Stomach (tissue), 9 donors: ENCODE results near the gene GYG2. TPM values are rescaled to one million over a fixed set of nuclear protein-coding genes. Genes with fewer than 3 reads are reported as not detected.

Experiments used
- DNase-seq, 2 donors: peaks; one replicate each; pipeline versions ENCODE4 v3.0.0 to v3.0.0-alpha.2; 2013 to 2019
- H3K27ac ChIP-seq, 5 donors: fragments of 200-600 bp in 4 of 5; sonication (generic) in 4 of 5; one replicate each; pipeline ENCODE4 v1.5.1; 2013 to 2019; ENCODE audit warnings: mild to moderate bottlenecking in 1 of 5, moderate library complexity in 1 of 5
- H3K27me3 ChIP-seq, 3 donors: fragments of 200-600 bp; sonication (generic); one replicate each; pipeline ENCODE4 v1.5.1; 2017 to 2019; ENCODE audit warnings: mixed run types in 1 of 3
- H3K36me3 ChIP-seq, 4 donors: fragments of 200-600 bp; sonication (generic); 1 replicate in 3 of 4; 2 replicates in 1 of 4; pipeline ENCODE4 v1.5.1; 2016 to 2019
- H3K4me1 ChIP-seq, 4 donors: fragments of 200-600 bp; sonication (generic); one replicate each; pipeline ENCODE4 v1.5.1; 2016 to 2019
- H3K4me3 ChIP-seq, 4 donors: fragments of 200-600 bp; sonication (generic) in 3 of 4; one replicate each; pipeline ENCODE4 v1.5.1; 2016 to 2019; ENCODE audit warnings: mild to moderate bottlenecking in 1 of 4
- H3K9me3 ChIP-seq, 4 donors: fragments of 200-600 bp; sonication (generic); one replicate each; pipeline ENCODE4 v1.5.1; 2016 to 2019
- CTCF ChIP-seq, 7 experiments: fragments of 450-650 bp in 4 of 7; fragments of 200-600 bp in 3 of 7; sonication (generic) in 3 of 7; IDR thresholded peaks; one replicate each; pipeline ENCODE4 v1.5.1; 2016 to 2019; ENCODE audit warnings: antibody characterized with exemption in 7 of 7, control low read depth in 2 of 7, mild to moderate bottlenecking in 1 of 7
- EP300 ChIP-seq: sonication (generic); formaldehyde crosslinking; IDR thresholded peaks from one replicate; pipeline ENCODE4 v1.6.1; 2017; ENCODE audit warnings: antibody characterized with exemption
- POLR2A ChIP-seq, 4 donors: fragments of 450-650 bp; IDR thresholded peaks; one replicate each; pipeline ENCODE4 v1.6.1; 2016; ENCODE audit warnings: antibody characterized with exemption in 4 of 4, control low read depth in 2 of 4, mild to moderate bottlenecking in 1 of 4, moderate library complexity in 1 of 4
- POLR2AphosphoS5 ChIP-seq, 3 donors: sonication (generic); formaldehyde crosslinking; IDR thresholded peaks; one replicate each; pipeline ENCODE4 v1.6.1; 2016; ENCODE audit warnings: antibody characterized with exemption in 3 of 3
- WGBS, 5 donors: extraction: QIAGEN DNeasy Blood & Tissue Kit in 3 of 5; methylation state at CpG; one replicate each; pipeline versions ENCODE4 v1.1.5 to v1.1.7; 2013 to 2018; 5-methylcytosine and 5-hydroxymethylcytosine counted together
- intact Hi-C: fragments of 100-400 bp; cut with DNase I; formaldehyde crosslinking; loops from one replicate; pipeline ENCODE4 v1.15.1; 2023; ENCODE audit warnings: low total_unique reads
- polyA plus RNA-seq, 3 donors: library from polyadenylated mRNA; stranded (reverse); fragments of 200-250 nt; gene quantifications; one replicate each; pipeline ENCODE4 v1.2.3, GENCODE V29; 2013
- total RNA-seq, 5 donors: library from RNA; depleted of rRNA; stranded (reverse); fragments of >200 nt; gene quantifications; one replicate each; pipeline versions ENCODE4 v1.1.0 to v1.2.3, GENCODE V29; 2014 to 2016
- donor health status: healthy with polysubstance abuse.
- donor health status: Bipolar disorder and iron deficiency.
- donor health status: healthy.

The GYG2 gene
- total and polyA plus RNA-seq, 8 donors: 2.2 to 6.2 (median 5.5) TPM

GRCh38 chrX:2855761-2856160 lies 27.0 kb downstream of the GYG2 start:
- 92 to 100% (median 96%) methylated on average over 2 of the region's 2 CpGs for WGBS, 5 donors
- Histone ChIP-seq H3K4me1 (no peaks in the 10 kb centered on the region), H3K4me3 (no peak overlapping the region), H3K36me3 (peaks cover 0 to 20% (median 5%) of the 10 kb centered on the region in 4 donors), H3K9me3 (no peaks in the 10 kb centered on the region), H3K27ac (no peak overlapping the region), H3K27me3 (no peaks in the 10 kb centered on the region)
- no peak for DNase-seq
- TF ChIP-seq POLR2AphosphoS5 (IDR thresholded peaks at IDR 0.05) (no peak), EP300 (no peak), CTCF (IDR thresholded peaks at IDR 0.05) (no peak), POLR2A (IDR thresholded peaks at IDR 0.05) (no peak)
- intact Hi-C loops: no loop called here

- no peak overlapping the region for H3K4me3 ChIP-seq
- no peaks in the 10 kb centered on the region for H3K4me1 ChIP-seq
- no peaks in the 10 kb centered on the region for H3K27me3 ChIP-seq
- WGBS, 5 donors: 80 to 90% (median 81%) methylated on average over 3 of the region's 3 CpGs
- TF ChIP-seq EP300 (no peak), POLR2A (IDR thresholded peaks at IDR 0.05) (no peak), CTCF (IDR thresholded peaks at IDR 0.05) (no peak), POLR2AphosphoS5 (IDR thresholded peaks at IDR 0.05) (no peak)
- no peaks in the 10 kb centered on the region for H3K9me3 ChIP-seq
- no peak overlapping the region for H3K27ac ChIP-seq
- intact Hi-C loops: no loop called here
- peak in 1 of 2 donors; percentile 12 for DNase-seq
- peaks cover 0 to 34% (median 5%) of the 10 kb centered on the region in 4 donors for H3K36me3 ChIP-seq
Measured at GRCh38 chrX:2857566-2857965, 28.8 kb downstream of the GYG2 start.

- intact Hi-C loops: no loop called here
Measured at GRCh38 chrX:2859197-2859797, 30.6 kb downstream of the GYG2 start.

GRCh38 chrX:2862404-2862803 lies 33.7 kb downstream of the GYG2 start:
- TF ChIP-seq POLR2A (IDR thresholded peaks at IDR 0.05) (no peak), CTCF (IDR thresholded peaks at IDR 0.05) (no peak), POLR2AphosphoS5 (IDR thresholded peaks at IDR 0.05) (no peak), EP300 (no peak)
- no peak for DNase-seq
- H3K36me3 ChIP-seq: peaks cover 0 to 29% (median 0%) of the 10 kb centered on the region in 4 donors
- no peak overlapping the region for H3K27ac ChIP-seq
- 64 to 93% (median 74%) methylated on average over 7 to 9 of the region's 9 CpGs for WGBS, 5 donors
- H3K9me3 ChIP-seq: no peaks in the 10 kb centered on the region
- no peak overlapping the region for H3K4me3 ChIP-seq
- no peaks in the 10 kb centered on the region for H3K27me3 ChIP-seq
- intact Hi-C loops: no loop called here
- no peaks in the 10 kb centered on the region for H3K4me1 ChIP-seq

More at GRCh38 chrX:2859197-2859797, 30.6 kb downstream of the GYG2 start:
- Histone ChIP-seq H3K27me3 (no peaks in the 10 kb centered on the region), H3K4me3 (no peak overlapping the region), H3K36me3 (peaks cover 0 to 36% (median 5%) of the 10 kb centered on the region in 4 donors), H3K27ac (no peak overlapping the region), H3K4me1 (no peaks in the 10 kb centered on the region), H3K9me3 (no peaks in the 10 kb centered on the region)
- WGBS, 5 donors: 82 to 98% (median 92%) methylated on average over 1 of the region's 1 CpG
- DNase-seq: no peak
- TF ChIP-seq POLR2A (IDR thresholded peaks at IDR 0.05): no peak
- no peak for TF ChIP-seq POLR2AphosphoS5 (IDR thresholded peaks at IDR 0.05)
- TF ChIP-seq EP300: no peak
- no peak for TF ChIP-seq CTCF (IDR thresholded peaks at IDR 0.05)
